ENCODE results near the gene FGFRL1. TPM values are rescaled to one million over a fixed set of nuclear protein-coding genes. Genes with fewer than 3 reads are reported as not detected.
A peak's percentile ranks its signal among the peaks of the same experiment; 100 is the strongest.

FGFRL1 gene
- total RNA-seq, 1 experiment from 2014 or later, result 26.1 TPM

GRCh38 chr4:968221-968620 lies 43.2 kb upstream of the FGFRL1 start:
- Mint-ChIP-seq H3K27ac (no peak overlapping the region), H3K27me3 (ENCODE audit: low read depth) (peaks cover 5% of the 10 kb centered on the region), H3K4me1 (peaks cover 0 to 2% of the 10 kb centered on the region in 2 experiments; a peak in 1 of 4 replicates), H3K9me3 (no peaks in the 10 kb centered on the region), H3K36me3 (ENCODE audit: insufficient read depth in 1 of 3, low read depth in 3 of 3) (no peaks in the 10 kb centered on the region), H3K4me3 (0 out of 5 replicates have a peak overlapping the region, but pooled peaks of 1 of the 2 experiments have one; percentile 23)
- Histone ChIP-seq H3K23me2 (ENCODE audit: insufficient read length, low read depth, low read length, poor library complexity, severe bottlenecking) (peaks cover 5% of the 10 kb centered on the region), H3K18ac (ENCODE audit: insufficient read length, low read depth, low read length) (no peak overlapping the region), H3K14ac (ENCODE audit: insufficient read depth, low read length) (no peak overlapping the region; the same call in 1 of the 2 replicates), H3K23ac (ENCODE audit: insufficient read length, low read depth, low read length) (no peak overlapping the region), H2BK20ac (ENCODE audit: low read depth, low read length, poor library complexity, severe bottlenecking) (no peak overlapping the region), H3K27ac (ENCODE audit: insufficient read length, low read depth, low read length) (no peak overlapping the region), H4K8ac (replicated peaks; ENCODE audit: insufficient read length, low read depth, low read length) (no peak overlapping the region), H3K79me2 (ENCODE audit: insufficient read depth, low read length) (no peaks in the 10 kb centered on the region), H2BK12ac (ENCODE audit: insufficient read length, low read depth, low read length) (no peak overlapping the region), H3K9me3 (ENCODE audit: control insufficient read depth, low read depth, low read length) (no peaks in the 10 kb centered on the region), H3K79me1 (ENCODE audit: insufficient read depth, low read depth, low read length, poor library complexity, severe bottlenecking) (no peaks in the 10 kb centered on the region), H3K4me2 (ENCODE audit: insufficient read depth, insufficient read length, low read length) (peak overlapping the region; percentile 17), H2BK120ac (ENCODE audit: low read depth, low read length, poor library complexity, severe bottlenecking) (no peak overlapping the region), H3T11ph (ENCODE audit: low read length) (no peak overlapping the region), H3K4ac (ENCODE audit: low read depth, low read length) (no peak overlapping the region), H4K5ac (ENCODE audit: insufficient read length, low read depth, low read length) (no peak overlapping the region), H3K27me3 (ENCODE audit: insufficient read depth, low read length) (peaks cover 3% of the 10 kb centered on the region; the same call in 1 of the 2 replicates), H4K20me1 (ENCODE audit: control insufficient read depth, insufficient read depth, insufficient read length) (no peaks in the 10 kb centered on the region), H2BK5ac (ENCODE audit: insufficient read length, low read length) (no peak overlapping the region), H3K9ac (ENCODE audit: extremely low read depth, insufficient read length, low read length) (no peak overlapping the region), H2AFZ (ENCODE audit: low read length) (no peak overlapping the region), H3K4me1 (ENCODE audit: insufficient read depth, low read length) (no peaks in the 10 kb centered on the region), H3K56ac (ENCODE audit: insufficient read length, low read depth, low read length) (no peak overlapping the region), H2BK15ac (ENCODE audit: low read depth, low read length) (no peak overlapping the region), H4K91ac (ENCODE audit: insufficient read length, low read depth, low read length) (no peak overlapping the region), H2AK5ac (ENCODE audit: insufficient read length, low read length) (no peak overlapping the region)
- DNase-seq, result no peak
- no peak for TF ChIP-seq CTCF (conservative IDR thresholded peaks at IDR 0.05)
- no CpG with 5 or more reads among the region's 24 CpGs for WGBS (ENCODE audit: extremely low coverage, insufficient read length, low lambda C conversion rate)

Measured in H9 (cell line).